ENCODE data around the gene RHCG. TPM values are rescaled to one million over a fixed set of nuclear protein-coding genes. Genes with fewer than 3 reads are reported as not detected.
A peak's percentile ranks its signal among the peaks of the same experiment; 100 is the strongest.
"Not testable (repeated sequence)": the region's sequence is repeated elsewhere in the genome, so short reads cannot be mapped to it uniquely, and the experiment has no call there.

RHCG gene
- total RNA-seq, 4 donors from 2014 or later: not detected

DNA sequence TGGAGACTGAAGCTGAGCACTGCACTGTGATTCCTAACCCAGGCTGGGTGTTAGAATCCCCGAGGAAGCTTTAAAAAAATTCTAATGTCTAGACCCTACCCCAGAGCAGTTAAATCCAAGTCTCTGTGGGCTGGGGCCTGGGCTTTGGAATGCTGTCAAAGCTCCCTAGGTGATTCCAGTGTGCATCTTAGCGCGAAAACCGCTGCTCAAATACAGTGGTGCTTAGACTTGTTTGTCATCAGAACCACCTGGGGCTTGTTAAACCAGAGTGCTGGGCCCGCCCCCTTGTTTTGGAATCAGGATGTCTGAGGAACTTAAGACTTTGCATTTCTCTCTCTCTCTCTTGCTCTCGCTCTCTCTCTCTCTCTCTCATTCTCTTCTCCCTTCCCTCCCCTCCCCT is 20.7 kb downstream of the RHCG start:
- no peak overlapping the region for H3K27ac ChIP-seq
- no peak for ATAC-seq
- H3K9me3 ChIP-seq: no peaks in the 10 kb centered on the region
- H3K4me1 ChIP-seq: no peaks in the 10 kb centered on the region
- H3K27me3 ChIP-seq: peaks cover 16 to 19% (median 19%) of the 10 kb centered on the region in 3 donors
- in situ Hi-C loops (cut with MboI; ENCODE audit: low sequenced_read_pairs in 4 of 4) (no loop called here), intact Hi-C loops (cut with DNase I; ENCODE audit: low total_unique reads) (no loop called here)
- no peak overlapping the region for H3K4me3 ChIP-seq
- no peak for DNase-seq
- TF ChIP-seq, protein P1, sequence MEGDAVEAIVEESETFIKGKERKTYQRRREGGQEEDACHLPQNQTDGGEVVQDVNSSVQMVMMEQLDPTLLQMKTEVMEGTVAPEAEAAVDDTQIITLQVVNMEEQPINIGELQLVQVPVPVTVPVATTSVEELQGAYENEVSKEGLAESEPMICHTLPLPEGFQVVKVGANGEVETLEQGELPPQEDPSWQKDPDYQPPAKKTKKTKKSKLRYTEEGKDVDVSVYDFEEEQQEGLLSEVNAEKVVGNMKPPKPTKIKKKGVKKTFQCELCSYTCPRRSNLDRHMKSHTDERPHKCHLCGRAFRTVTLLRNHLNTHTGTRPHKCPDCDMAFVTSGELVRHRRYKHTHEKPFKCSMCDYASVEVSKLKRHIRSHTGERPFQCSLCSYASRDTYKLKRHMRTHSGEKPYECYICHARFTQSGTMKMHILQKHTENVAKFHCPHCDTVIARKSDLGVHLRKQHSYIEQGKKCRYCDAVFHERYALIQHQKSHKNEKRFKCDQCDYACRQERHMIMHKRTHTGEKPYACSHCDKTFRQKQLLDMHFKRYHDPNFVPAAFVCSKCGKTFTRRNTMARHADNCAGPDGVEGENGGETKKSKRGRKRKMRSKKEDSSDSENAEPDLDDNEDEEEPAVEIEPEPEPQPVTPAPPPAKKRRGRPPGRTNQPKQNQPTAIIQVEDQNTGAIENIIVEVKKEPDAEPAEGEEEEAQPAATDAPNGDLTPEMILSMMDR (IDR thresholded peaks at IDR 0.05 in 4 of 5, conservative IDR thresholded peaks at IDR 0.05 in 1 of 5): no peak
- no peak for TF ChIP-seq POLR2A (IDR thresholded peaks at IDR 0.05)
- no peaks in the 10 kb centered on the region for H3K36me3 ChIP-seq

DNA sequence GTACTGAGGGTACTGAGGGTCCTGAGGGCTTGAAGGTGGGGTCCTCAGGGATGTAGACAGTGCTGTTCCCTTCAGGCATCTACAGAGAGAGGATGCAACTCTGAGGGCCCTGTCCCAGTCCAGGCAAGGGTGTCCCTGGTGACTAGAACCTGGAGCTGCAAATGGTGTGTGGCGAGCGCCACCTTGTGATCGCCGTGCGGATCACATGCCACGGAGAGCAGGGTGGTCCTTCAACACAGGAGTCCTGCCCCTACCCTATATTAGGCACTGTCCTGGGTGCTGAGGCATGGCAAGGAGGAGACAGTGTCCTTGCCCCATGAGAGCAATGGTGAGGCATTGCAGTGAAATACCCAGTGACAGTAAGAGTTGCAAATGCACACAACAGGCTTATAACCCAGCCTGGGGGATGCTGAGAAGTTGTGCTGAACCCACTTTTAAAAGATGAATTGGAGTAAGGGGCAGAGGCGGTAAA is 23.6 kb downstream of the RHCG start:
- in situ Hi-C loops (cut with MboI; ENCODE audit: low sequenced_read_pairs in 4 of 4) (no loop called here), intact Hi-C loops (cut with DNase I; ENCODE audit: low total_unique reads) (no loop called here)
- Histone ChIP-seq H3K27ac (no peak overlapping the region), H3K36me3 (no peaks in the 10 kb centered on the region), H3K4me1 (no peaks in the 10 kb centered on the region), H3K4me3 (no peak overlapping the region), H3K9me3 (no peaks in the 10 kb centered on the region), H3K27me3 (peaks cover 20 to 32% (median 27%) of the 10 kb centered on the region in 3 donors)
- DNase-seq (no peak), ATAC-seq (no peak)
- TF ChIP-seq, protein P1 (IDR thresholded peaks at IDR 0.05 in 4 of 5, conservative IDR thresholded peaks at IDR 0.05 in 1 of 5): peak in 4 of 5 experiments; percentile 18 to 44 (median 26)
- no peak for TF ChIP-seq POLR2A (IDR thresholded peaks at IDR 0.05)

DNA sequence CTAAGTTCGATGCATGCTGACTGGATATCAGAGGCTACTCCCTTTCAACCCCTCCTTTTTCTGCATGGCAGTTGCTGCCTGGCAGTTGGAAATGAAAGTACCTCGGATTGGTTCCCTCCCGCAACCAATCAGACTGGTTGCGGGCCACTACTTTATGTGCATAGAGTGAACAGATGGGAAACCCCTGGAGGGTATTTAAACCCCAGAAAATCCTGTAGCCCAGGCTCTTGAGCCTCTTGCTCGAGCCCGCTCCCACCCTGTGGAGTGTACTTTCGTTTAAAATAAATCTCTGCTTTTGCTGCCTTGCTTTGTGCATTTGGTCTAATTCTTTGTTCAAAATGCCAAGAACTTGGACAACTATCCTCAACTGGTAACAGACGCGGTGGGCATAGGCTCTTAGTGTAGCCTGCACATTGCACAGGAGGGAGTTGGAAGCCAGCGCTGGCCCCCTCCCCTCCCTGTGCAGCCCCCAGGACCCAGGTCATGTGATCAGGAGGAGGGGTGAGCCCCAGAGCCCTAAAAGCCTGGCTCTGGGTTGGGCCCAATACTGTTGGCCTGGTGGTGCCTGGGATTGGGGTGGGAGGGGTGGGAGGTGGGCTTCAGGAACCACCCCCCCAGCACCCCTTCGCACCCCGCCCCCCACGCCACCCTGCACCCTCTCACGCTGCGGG is 26.8 kb downstream of the RHCG start:
- intact Hi-C loops (cut with DNase I; ENCODE audit: low total_unique reads): no loop called here
- in situ Hi-C loops (cut with MboI; ENCODE audit: low sequenced_read_pairs in 4 of 4): no loop called here
- Histone ChIP-seq H3K27me3 (peaks cover 12 to 32% (median 23%) of the 10 kb centered on the region in 3 donors), H3K4me1 (no peaks in the 10 kb centered on the region), H3K9me3 (no peaks in the 10 kb centered on the region), H3K36me3 (no peaks in the 10 kb centered on the region), H3K27ac (no peak overlapping the region), H3K4me3 (no peak overlapping the region)
- DNase-seq: no peak
- no peak for TF ChIP-seq POLR2A (IDR thresholded peaks at IDR 0.05)
- TF ChIP-seq, protein P1 (IDR thresholded peaks at IDR 0.05 in 4 of 5, conservative IDR thresholded peaks at IDR 0.05 in 1 of 5): no peak
- ATAC-seq: no peak

DNA sequence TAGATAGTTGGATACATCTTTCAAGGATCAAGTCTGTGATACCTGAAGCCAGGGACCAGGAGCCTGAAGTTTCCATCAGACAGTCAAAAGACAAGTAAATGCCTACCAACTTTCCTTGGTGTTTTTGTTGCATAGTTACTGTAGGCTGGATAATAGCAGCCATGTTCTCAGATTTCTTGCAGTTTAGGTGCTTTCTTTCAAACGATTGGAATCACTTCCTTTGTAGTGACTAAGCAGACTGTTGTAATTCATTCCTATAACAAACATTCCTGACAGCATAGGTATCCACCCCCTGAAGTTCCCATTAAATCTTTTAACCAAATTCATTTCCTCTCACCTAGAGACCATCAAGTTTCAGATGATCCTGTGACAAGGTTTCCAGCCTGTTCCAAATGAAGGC is 27.6 kb downstream of the RHCG start:
- H3K4me1 ChIP-seq; DNase-seq; H3K36me3 ChIP-seq; in situ Hi-C loops (cut with MboI; ENCODE audit: low sequenced_read_pairs in 4 of 4); H3K4me3 ChIP-seq; H3K27ac ChIP-seq; H3K9me3 ChIP-seq; ATAC-seq; intact Hi-C loops (cut with DNase I; ENCODE audit: low total_unique reads): not testable (repeated sequence)
- peaks cover 12 to 32% (median 23%) of the 10 kb centered on the region in 3 donors for H3K27me3 ChIP-seq

DNA sequence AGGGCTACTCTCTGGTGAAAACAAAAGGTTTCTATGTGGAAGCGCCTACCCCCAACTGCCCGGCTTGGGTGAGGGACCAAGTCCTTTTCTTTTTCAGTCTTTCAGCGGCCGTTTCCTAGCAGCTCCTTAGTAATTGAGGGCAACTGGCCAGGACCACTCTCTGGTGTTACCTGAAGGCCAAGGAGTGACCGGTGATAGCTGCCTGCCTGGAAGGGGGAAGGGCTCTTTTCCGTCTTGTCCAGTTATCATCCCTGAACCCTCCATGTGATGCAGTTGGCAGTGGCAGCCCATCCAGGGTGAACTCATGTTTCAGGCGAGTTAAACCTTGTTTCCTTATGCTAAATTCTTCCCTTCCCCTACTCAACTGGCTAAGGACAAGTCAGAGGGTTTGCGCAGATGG is 33.3 kb downstream of the RHCG start:
- Histone ChIP-seq H3K9me3 (no peaks in the 10 kb centered on the region), H3K36me3 (no peaks in the 10 kb centered on the region), H3K4me3 (no peak overlapping the region), H3K4me1 (no peaks in the 10 kb centered on the region), H3K27me3 (no peaks in the 10 kb centered on the region), H3K27ac (no peak overlapping the region)
- in situ Hi-C loops (cut with MboI; ENCODE audit: low sequenced_read_pairs in 4 of 4): no loop called here
- TF ChIP-seq, protein P1 (IDR thresholded peaks at IDR 0.05 in 4 of 5, conservative IDR thresholded peaks at IDR 0.05 in 1 of 5): no peak
- TF ChIP-seq POLR2A (IDR thresholded peaks at IDR 0.05): no peak
- ATAC-seq (no peak), DNase-seq (no peak)
- intact Hi-C loops (cut with DNase I; ENCODE audit: low total_unique reads): no loop called here
